A549 (cell line): ENCODE data around the gene HELZ2. TPM values are rescaled to one million over a fixed set of nuclear protein-coding genes. Genes with fewer than 3 reads are reported as not detected.
"Not testable (repeated sequence)": the region's sequence is repeated elsewhere in the genome, so short reads cannot be mapped to it uniquely, and the experiment has no call there.

Experiments used
- ATAC-seq, 2 experiments: fragments of 200-7000 bp in 1 of 2; fragments of >200 bp in 1 of 2; cut with Nextera tagmentation in 1 of 2; cut with Tn5 transposase in 1 of 2; 3 replicates each; pipeline versions ENCODE4 v1.8.0 to v1.9.1; 2018 to 2020; ENCODE audit warnings: mild to moderate bottlenecking in 1 of 2, moderate library complexity in 1 of 2
- CTCF ChIA-PET: fragments of 300-600 bp; sonication (Branson Sonifier 250); formaldehyde crosslinking; extraction: SDS; loops from one replicate; lab custom pipeline; 2021; ENCODE audit warnings: antibody characterized with exemption, inconsistent platforms; lab: Yijun Ruan, JAX
- POLR2A ChIA-PET: fragments of 350-600 bp; formaldehyde crosslinking; extraction: SDS; loops from one replicate; lab custom pipeline; 2021; ENCODE audit warnings: antibody characterized with exemption, inconsistent platforms; lab: Yijun Ruan, JAX
- DNase-seq, 2 experiments: peaks; one replicate each; pipeline versions ENCODE4 v3.0.0 to v3.0.0-alpha.2; 2011 to 2016; ENCODE audit warnings: low read depth in 1 of 2, low spot score in 1 of 2
- FAIRE-seq: peaks from 2 replicates; lab custom pipeline; 2011; peaks lifted over from hg19 to GRCh38; lab: Jason Lieb, UNC
- H3K27ac ChIP-seq, 2 experiments: fragments of >200 bp; sonication (Bioruptor Twin); formaldehyde crosslinking; 3 replicates each; pipeline ENCODE4 v1.5.1; 2016 to 2017
- H3K4me1 ChIP-seq: fragments of >200 bp; sonication (Bioruptor Twin); formaldehyde crosslinking; 3 replicates; pipeline ENCODE4 v1.6.1; 2016
- H3K4me2 ChIP-seq: fragments of >200 bp; sonication (Bioruptor Twin); formaldehyde crosslinking; 3 replicates; pipeline ENCODE4 v1.6.1; 2016
- H3K4me3 ChIP-seq: fragments of >200 bp; sonication (Bioruptor Twin); formaldehyde crosslinking; 3 replicates; pipeline ENCODE4 v1.5.1; 2016
- H3K9me3 ChIP-seq: fragments of >200 bp; sonication (Bioruptor Twin); formaldehyde crosslinking; 3 replicates; pipeline ENCODE4 v1.6.1; 2016
- FOSB ChIP-seq: fragments of 250-450 bp; sonication (Bioruptor Pico); IDR thresholded peaks from 2 replicates; pipeline ENCODE4 v1.5.0; 2020; ENCODE audit warnings: mild to moderate bottlenecking, moderate library complexity
- FOXS1 ChIP-seq: fragments of 250-450 bp; sonication (Bioruptor Pico); IDR thresholded peaks from 2 replicates; pipeline ENCODE4 v1.5.0; 2020; ENCODE audit warnings: mild to moderate bottlenecking, moderate library complexity
- GATA3 ChIP-seq: IDR thresholded peaks from 2 replicates; pipeline ENCODE4 v1.6.1; 2012; ENCODE audit warnings: borderline replicate concordance
- JUN ChIP-seq, 2 experiments: fragments of >200 bp; sonication (Bioruptor Twin); formaldehyde crosslinking; IDR thresholded peaks; 2 replicates in 1 of 2; 3 replicates in 1 of 2; pipeline ENCODE4 v1.6.1; 2016 to 2017
- JUNB ChIP-seq: fragments of >200 bp; sonication (Bioruptor Twin); formaldehyde crosslinking; IDR thresholded peaks from 2 replicates; pipeline ENCODE4 v1.6.1; 2016
- MAFK ChIP-seq: fragments of 450-650 bp; IDR thresholded peaks from 2 replicates; pipeline ENCODE4 v1.6.1; 2014; ENCODE audit not compliant: partially characterized antibody
- NR3C1 ChIP-seq: fragments of >200 bp; sonication (Bioruptor Twin); formaldehyde crosslinking; IDR thresholded peaks from 3 replicates; pipeline ENCODE4 v1.6.1; 2017
- RAD21 ChIP-seq, 2 experiments: fragments of >200 bp in 1 of 2; sonication (Bioruptor Twin) in 1 of 2; formaldehyde crosslinking in 1 of 2; IDR thresholded peaks in 1 of 2; conservative IDR thresholded peaks in 1 of 2; 2 replicates in 1 of 2; 3 replicates in 1 of 2; pipeline ENCODE4 v1.6.1; 2012 to 2018; ENCODE audit warnings: inconsistent platforms in 1 of 2
- RARB ChIP-seq: fragments of 250-450 bp; sonication (Bioruptor Pico); IDR thresholded peaks from 2 replicates; pipeline ENCODE4 v1.8.0; 2021; ENCODE audit warnings: mild to moderate bottlenecking, moderate library complexity
- RFX5 ChIP-seq: fragments of 450-650 bp; IDR thresholded peaks from 2 replicates; pipeline ENCODE4 v1.7.1; 2014; ENCODE audit warnings: antibody characterized with exemption, mild to moderate bottlenecking, moderate library complexity
- SMC3 ChIP-seq: fragments of >200 bp; sonication (Bioruptor Twin); formaldehyde crosslinking; IDR thresholded peaks from 3 replicates; pipeline ENCODE4 v1.6.1; 2018; ENCODE audit warnings: inconsistent platforms
- ZSCAN20 ChIP-seq: fragments of 250-450 bp; sonication (Bioruptor Pico); IDR thresholded peaks from 2 replicates; pipeline ENCODE4 v1.8.0; 2022; ENCODE audit warnings: mild to moderate bottlenecking, moderate library complexity
- WGBS: methylation state at CpG from one replicate; pipeline ENCODE4 v1.1.6; 2017; ENCODE audit errors: missing lambda C conversion rate; 5-methylcytosine and 5-hydroxymethylcytosine counted together
- polyA plus RNA-seq, 4 experiments: library from polyadenylated mRNA; depleted of rRNA in 3 of 4; stranded (reverse); fragments of >200 nt; fragmentation: RNase III in 1 of 4; extraction: RNeasy Plus Mini Kit Qiagen cat#74134 plus additional on column Dnase treatment in 1 of 4; gene quantifications; 2 replicates in 3 of 4; 3 replicates in 1 of 4; pipeline ENCODE4 v1.2.3, GENCODE V29; 2011 to 2017
- TF ChIP-seq, protein P1 (sequence below): fragments of >200 bp; sonication (Bioruptor Twin); formaldehyde crosslinking; IDR thresholded peaks from 3 replicates; pipeline ENCODE4 v1.5.1; 2016
- TF ChIP-seq, protein P2 (sequence below): fragments of 150-350 bp; IDR thresholded peaks from 2 replicates; pipeline ENCODE4 v1.6.1; 2014; ENCODE audit warnings: low read depth, mild to moderate bottlenecking, low read length
- TF ChIP-seq, protein P3 (sequence below): fragments of >200 bp; sonication (Bioruptor Twin); formaldehyde crosslinking; IDR thresholded peaks from 3 replicates; pipeline ENCODE4 v1.6.1; 2016

The HELZ2 gene
- polyA plus RNA-seq, 2 of the 4 experiments (the other 2 are of a cell fraction) = 3.2 to 4.5 TPM

DNA sequence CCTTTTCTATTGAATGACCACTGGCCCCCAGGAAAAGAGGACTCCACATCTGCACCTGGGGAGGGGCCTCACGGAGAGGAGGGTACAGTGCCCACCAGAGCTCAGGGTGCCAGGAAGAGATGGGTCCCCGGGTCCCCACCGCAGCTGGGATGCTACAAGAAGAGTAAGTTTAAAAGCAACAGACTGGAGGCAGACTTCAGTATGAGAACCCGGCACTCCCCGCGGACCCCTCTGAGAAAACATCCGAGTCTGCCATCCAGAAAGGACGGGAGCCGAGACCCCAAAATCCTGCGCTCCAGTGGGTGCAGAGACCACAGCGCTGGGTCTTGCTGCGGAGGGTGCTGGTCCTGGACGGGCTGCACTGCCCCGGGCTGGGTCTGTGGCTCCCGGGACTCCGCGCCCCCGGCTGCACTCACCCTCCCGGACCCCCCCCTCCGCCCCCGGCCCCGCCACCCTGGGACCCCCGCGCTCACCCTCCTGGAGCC lies 350 bp downstream of the HELZ2 start:
- Histone ChIP-seq H3K4me2 (peak overlapping the region; percentile 83), H3K4me1 (peaks cover 20% of the 10 kb centered on the region; the same call in 2 of the 3 replicates), H3K9me3 (no peaks in the 10 kb centered on the region), H3K4me3 (peak overlapping the region; percentile 79), H3K27ac (peak overlapping the region; percentile 77 to 93)
- POLR2A ChIA-PET = interaction anchor here (0.6 to 1.9 kb wide), 9 partner anchors 12 to 623 kb away, joined by 3 to 7 read pairs (median 4); partner anchors contain the start of gene GMEB2
- 32% methylated on average over 8 of the region's 24 CpGs for WGBS
- peak; percentile 36 to 57; a peak in 4 of 6 replicates for ATAC-seq
- TF ChIP-seq JUNB (no peak), FOXS1 (CRISPR knock-in tag) (no peak), RFX5 (no peak), SMC3 (no peak)
- CTCF ChIA-PET = interaction anchor here (2.0 kb wide), 1 partner anchor 401 kb away, joined by 5 read pairs; no protein-coding TSS in a partner anchor
- FAIRE-seq = no peak
- DNase-seq = no peak

DNA sequence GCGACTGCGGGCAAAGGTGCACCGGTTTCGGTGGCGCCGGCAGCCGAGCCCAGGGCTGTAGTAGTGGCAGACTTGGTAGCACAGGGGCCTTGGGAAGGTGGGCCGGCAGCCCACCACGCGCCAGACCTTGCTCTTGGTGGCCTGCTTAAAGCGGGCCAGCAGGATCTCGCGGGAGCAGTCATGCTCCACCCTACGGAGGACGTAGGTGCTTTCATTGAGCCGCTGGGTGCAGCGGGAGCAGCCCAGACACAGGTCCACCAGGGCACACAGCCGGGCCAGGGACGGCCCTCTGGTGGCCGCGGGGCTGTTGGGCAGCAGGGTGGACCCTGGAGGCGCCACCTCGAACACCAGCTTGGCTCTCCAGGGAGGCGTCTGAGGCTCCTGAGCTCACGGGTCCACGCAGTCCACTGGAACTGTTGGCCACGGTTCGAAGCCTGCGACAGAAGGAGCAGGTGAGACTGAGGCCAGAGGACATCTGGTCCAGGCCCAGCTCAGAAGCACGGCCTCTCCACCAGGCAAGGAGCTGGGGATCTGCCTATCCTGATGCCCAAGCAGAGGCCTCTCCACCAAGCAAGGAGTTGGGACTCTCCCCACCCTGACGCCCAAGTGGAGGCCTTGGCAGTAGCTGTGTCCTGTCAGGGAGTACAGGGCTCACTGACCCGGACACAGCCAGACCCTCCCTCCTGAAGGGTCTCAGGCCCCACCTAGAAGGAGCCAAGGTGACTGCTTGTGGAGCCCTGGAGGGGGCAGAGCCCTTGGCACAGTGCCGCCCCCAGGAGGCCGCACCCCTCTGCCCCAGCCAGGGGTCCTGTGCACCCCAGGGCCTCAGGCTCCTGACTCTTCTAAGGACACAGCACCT lies 1.0 kb downstream of the HELZ2 start:
- H3K4me1 ChIP-seq = peaks cover 20% of the 10 kb centered on the region; the same call in 2 of the 3 replicates
- no peaks in the 10 kb centered on the region for H3K9me3 ChIP-seq
- H3K27ac ChIP-seq = peak overlapping the region; percentile 77 to 93; a peak in 5 of 6 replicates
- peak; percentile 30 to 49 for DNase-seq
- TF ChIP-seq, protein P1, sequence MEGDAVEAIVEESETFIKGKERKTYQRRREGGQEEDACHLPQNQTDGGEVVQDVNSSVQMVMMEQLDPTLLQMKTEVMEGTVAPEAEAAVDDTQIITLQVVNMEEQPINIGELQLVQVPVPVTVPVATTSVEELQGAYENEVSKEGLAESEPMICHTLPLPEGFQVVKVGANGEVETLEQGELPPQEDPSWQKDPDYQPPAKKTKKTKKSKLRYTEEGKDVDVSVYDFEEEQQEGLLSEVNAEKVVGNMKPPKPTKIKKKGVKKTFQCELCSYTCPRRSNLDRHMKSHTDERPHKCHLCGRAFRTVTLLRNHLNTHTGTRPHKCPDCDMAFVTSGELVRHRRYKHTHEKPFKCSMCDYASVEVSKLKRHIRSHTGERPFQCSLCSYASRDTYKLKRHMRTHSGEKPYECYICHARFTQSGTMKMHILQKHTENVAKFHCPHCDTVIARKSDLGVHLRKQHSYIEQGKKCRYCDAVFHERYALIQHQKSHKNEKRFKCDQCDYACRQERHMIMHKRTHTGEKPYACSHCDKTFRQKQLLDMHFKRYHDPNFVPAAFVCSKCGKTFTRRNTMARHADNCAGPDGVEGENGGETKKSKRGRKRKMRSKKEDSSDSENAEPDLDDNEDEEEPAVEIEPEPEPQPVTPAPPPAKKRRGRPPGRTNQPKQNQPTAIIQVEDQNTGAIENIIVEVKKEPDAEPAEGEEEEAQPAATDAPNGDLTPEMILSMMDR = 0 out of 3 replicates have a peak, but pooled peaks have one; percentile 10
- 0 out of 5 replicates have a peak, but pooled peaks of 1 of the 2 experiments have one; percentile 7 for TF ChIP-seq RAD21 (conservative IDR thresholded peaks at IDR 0.05 in 1 of 2, IDR thresholded peaks at IDR 0.05 in 1 of 2)
- TF ChIP-seq, protein P2, sequence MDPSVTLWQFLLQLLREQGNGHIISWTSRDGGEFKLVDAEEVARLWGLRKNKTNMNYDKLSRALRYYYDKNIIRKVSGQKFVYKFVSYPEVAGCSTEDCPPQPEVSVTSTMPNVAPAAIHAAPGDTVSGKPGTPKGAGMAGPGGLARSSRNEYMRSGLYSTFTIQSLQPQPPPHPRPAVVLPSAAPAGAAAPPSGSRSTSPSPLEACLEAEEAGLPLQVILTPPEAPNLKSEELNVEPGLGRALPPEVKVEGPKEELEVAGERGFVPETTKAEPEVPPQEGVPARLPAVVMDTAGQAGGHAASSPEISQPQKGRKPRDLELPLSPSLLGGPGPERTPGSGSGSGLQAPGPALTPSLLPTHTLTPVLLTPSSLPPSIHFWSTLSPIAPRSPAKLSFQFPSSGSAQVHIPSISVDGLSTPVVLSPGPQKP = no peak
- H3K4me3 ChIP-seq = peak overlapping the region; percentile 79
- no peak for FAIRE-seq
- ChIA-PET POLR2A (interaction anchor here (0.6 to 1.9 kb wide), 5 partner anchors 11 to 262 kb away, joined by 3 to 7 read pairs (median 5); no protein-coding TSS in a partner anchor), CTCF (interaction anchor here (0.7 to 2.0 kb wide), 5 partner anchors 10 to 466 kb away, joined by 3 to 5 read pairs (median 3); partner anchors contain the start of gene PTK6)
- H3K4me2 ChIP-seq = peak overlapping the region; percentile 83
- 93% methylated on average over 13 of the region's 34 CpGs for WGBS
- peak; percentile 55 to 77 for ATAC-seq

DNA sequence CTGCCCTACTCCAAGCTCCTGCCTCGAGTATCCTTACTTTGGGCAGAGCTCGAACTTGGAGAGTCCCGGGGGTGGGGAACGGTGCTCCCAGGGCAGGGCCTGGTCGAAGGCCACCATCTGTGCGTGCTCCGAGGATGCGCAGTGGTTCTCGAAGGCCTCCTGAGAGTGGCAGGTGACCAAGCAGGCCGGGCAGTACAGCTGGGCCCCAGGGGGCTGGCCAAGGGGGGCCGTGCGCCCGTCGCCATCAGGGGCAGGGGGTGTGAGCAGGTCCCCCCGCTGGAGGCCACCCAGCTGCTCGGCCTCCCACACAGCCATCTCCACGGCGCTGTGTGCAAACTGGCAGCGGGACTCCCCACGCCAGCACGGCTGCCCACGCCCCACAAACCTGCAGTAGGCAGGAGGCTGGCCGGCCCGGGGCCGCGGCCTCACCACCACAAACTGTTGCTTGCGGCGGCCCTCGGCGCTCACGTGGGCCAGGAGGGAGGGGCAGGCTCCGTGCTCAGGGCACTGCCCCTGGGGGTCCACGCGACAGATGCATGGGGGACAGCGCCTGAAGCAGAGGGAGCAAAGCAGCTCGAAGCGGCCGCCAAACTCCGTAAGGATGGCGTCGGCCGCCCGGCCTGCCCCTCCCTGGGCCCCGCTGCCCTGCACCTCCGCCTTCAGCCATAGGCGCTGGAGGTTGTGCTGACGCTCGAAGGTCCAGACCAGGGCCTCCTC lies 1.8 kb downstream of the HELZ2 start:
- CTCF ChIA-PET = interaction anchor here (0.8 to 2.0 kb wide), 3 partner anchors 9 to 402 kb away, joined by 3 to 5 read pairs (median 3); partner anchors contain the start of gene PTK6
- WGBS = 85% methylated on average over 24 of the region's 48 CpGs
- H3K4me2 ChIP-seq = no peak overlapping the region
- POLR2A ChIA-PET = interaction anchor here (0.6 kb wide), 1 partner anchor 263 kb away, joined by 5 read pairs; no protein-coding TSS in a partner anchor
- no peak for FAIRE-seq
- TF ChIP-seq JUNB (no peak), RARB (no peak), NR3C1 (no peak), FOSB (CRISPR knock-in tag) (no peak), MAFK (no peak), GATA3 (no peak), RAD21 (conservative IDR thresholded peaks at IDR 0.05 in 1 of 2, IDR thresholded peaks at IDR 0.05 in 1 of 2) (no peak), ZSCAN20 (CRISPR knock-in tag) (no peak), JUN (IDR thresholded peaks at IDR 0.05) (no peak)
- TF ChIP-seq, protein P3, sequence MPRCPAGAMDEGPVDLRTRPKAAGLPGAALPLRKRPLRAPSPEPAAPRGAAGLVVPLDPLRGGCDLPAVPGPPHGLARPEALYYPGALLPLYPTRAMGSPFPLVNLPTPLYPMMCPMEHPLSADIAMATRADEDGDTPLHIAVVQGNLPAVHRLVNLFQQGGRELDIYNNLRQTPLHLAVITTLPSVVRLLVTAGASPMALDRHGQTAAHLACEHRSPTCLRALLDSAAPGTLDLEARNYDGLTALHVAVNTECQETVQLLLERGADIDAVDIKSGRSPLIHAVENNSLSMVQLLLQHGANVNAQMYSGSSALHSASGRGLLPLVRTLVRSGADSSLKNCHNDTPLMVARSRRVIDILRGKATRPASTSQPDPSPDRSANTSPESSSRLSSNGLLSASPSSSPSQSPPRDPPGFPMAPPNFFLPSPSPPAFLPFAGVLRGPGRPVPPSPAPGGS = no peak
- TF ChIP-seq, all 56 proteins: peak for 0
- DNase-seq (no peak), ATAC-seq (no peak)
- Histone ChIP-seq H3K27ac (no peak overlapping the region), H3K4me3 (no peak overlapping the region), H3K4me1 (peaks cover 20% of the 10 kb centered on the region; the same call in 2 of the 3 replicates), H3K9me3 (no peaks in the 10 kb centered on the region)

DNA sequence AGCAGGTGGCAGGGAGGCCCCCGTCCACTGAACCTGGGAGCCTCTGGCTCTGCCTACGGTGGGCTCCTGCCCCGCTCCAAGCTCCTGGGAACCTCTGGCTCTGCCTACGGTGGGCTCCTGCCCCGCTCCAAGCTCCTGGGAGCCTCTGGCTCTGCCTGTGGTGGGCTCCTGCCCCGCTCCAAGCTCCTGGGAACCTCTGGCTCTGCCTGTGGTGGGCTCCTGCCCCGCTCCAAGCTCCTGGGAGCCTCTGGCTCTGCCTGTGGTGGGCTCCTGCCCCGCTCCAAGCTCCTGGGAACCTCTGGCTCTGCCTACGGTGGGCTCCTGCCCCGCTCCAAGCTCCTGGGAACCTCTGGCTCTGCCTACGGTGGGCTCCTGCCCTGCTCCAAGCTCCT lies 3.0 kb downstream of the HELZ2 start:
- ATAC-seq, H3K9me3 ChIP-seq, H3K27ac ChIP-seq, DNase-seq, H3K4me2 ChIP-seq, POLR2A ChIA-PET, H3K4me3 ChIP-seq, FAIRE-seq: not testable (repeated sequence)
- CTCF ChIA-PET = interaction anchor here (1.0 kb wide), 1 partner anchor 33 kb away, joined by 4 read pairs; no protein-coding TSS in a partner anchor
- WGBS = 38% methylated on average over 2 of the region's 11 CpGs
- H3K4me1 ChIP-seq = peaks cover 20% of the 10 kb centered on the region; the same call in 2 of the 3 replicates
